HG03280 (cell line): ENCODE data around the gene CYP1A2.
"Not testable (repeated sequence)": the region's sequence is repeated elsewhere in the genome, so short reads cannot be mapped to it uniquely, and the experiment has no call there.

Source experiments
- ATAC-seq: cut with Tn5 transposase; IDR thresholded peaks from one replicate; pipeline ENCODE4 v1.9.1; 2021; ENCODE audit warnings: mild to moderate bottlenecking, moderate library complexity; ENCODE audit not compliant: unreplicated experiment

Gene CYP1A2, protein sequence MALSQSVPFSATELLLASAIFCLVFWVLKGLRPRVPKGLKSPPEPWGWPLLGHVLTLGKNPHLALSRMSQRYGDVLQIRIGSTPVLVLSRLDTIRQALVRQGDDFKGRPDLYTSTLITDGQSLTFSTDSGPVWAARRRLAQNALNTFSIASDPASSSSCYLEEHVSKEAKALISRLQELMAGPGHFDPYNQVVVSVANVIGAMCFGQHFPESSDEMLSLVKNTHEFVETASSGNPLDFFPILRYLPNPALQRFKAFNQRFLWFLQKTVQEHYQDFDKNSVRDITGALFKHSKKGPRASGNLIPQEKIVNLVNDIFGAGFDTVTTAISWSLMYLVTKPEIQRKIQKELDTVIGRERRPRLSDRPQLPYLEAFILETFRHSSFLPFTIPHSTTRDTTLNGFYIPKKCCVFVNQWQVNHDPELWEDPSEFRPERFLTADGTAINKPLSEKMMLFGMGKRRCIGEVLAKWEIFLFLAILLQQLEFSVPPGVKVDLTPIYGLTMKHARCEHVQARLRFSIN

DNA sequence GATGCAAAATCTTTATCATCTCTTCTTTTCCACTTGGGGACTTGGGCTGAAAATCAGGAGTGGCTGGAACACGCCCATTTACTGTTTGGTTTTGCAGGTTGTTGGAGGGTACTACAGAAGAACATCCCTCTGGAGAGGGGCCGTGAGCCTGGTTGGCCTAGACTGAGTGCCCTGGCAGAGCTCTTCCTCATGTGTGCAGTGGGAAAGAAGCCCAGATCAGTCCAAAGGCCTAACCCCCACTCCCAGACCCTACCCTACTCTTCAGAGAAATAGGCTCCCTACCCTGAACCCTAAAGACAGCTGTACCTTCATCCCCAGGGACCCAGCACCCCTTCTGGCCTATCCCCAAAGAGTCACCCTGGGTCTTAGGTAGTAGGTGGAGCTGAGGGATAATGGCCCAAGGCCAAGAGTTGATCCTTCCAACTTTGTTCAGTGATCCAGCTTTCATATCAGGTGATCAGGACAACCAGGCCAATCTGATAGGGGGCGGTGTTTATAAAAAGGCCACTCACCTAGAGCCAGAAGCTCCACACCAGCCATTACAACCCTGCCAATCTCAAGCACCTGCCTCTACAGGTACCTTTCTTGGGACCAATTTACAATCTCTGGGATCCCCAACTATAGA lies at the start of gene CYP1A2:
TSS of gene CYP1A2 (plus strand) at position 524 of the 625 bp plus-strand sequence. CDS start 894 bp downstream, outside the sequence.
- ATAC-seq: no peak

- no peak for ATAC-seq
Measured at GRCh38 chr15:74709011-74709410, 39.6 kb upstream of the CYP1A2 start.

DNA sequence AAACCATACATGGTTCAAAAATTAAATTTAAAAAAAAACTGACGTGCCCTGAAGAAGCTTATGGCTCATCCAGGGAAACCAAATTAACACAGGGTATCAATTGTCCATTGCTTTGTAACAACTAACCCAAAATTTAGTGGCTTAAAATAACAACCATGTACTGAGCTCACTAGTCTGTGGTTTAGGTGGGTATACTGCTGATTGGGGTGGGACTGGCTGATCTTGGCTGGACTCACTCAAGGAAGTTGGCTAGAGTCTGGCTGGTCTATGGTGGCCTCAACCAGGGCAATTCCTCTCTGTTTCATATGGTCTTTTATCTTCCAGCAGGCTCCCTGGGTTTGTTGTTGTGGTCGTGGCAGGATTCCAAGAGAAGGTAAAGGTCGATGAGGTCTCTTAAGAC lies 38.8 kb upstream of the CYP1A2 start:
- no peak for ATAC-seq

GRCh38 chr15:74710319-74711094 lies 38.1 kb upstream of the CYP1A2 start:
- no peak for ATAC-seq

DNA sequence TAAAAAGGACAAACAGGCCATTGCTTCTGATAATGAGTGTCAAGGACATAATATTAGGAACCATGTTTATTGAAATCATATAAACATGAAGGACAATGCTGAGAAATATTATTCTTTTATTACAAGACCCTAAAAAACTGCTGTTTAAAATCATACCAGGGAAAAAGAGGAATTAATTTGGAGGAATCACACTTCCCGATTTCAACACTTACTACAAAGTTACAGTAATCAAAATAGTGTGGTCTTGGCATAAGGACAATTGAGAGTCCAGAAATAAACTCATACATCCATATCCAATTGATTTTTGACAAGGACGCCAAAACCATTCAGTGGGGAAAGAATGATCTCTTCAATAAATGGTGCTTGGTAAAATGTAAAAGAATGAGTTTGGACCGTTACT lies 36.3 kb upstream of the CYP1A2 start:
- ATAC-seq: no peak

DNA sequence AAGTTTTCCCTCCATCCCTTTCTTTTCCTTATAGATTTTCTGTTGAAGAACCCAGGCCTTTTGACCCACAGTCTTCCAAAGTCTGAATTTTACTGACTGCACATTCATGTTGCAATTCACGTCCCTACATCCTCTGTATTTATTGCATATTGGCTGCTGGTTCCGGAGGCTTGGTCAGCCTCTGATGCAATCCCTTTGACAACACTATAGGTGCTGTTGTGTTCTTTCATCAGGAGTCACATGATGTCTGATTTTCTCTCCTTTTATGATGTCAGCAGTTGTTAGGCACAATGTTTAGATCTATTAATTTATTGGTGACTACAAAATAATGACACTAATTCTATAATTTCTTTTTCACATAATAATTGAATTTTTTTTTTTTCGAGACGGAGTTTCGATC lies 32.0 kb upstream of the CYP1A2 start:
- ATAC-seq: no peak

DNA sequence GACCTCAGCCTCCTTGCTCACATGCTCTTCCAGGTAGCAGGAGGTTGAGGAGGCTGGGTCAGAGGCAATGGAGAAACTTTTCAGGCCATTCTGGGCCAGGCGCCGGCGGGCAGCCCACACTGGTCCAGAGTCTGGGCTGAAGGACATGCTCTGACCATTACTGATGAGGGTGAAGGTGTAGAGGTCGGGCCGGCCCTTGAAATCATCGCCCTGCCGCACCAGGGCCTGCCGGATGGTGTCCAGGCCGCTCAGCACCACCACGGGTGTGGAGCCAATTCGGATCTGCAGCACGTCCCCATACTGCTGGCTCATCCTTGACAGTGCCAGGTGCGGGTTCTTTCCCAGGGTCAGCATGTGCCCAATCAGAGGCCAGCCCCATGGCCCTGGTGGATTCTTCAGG lies 26.1 kb upstream of the CYP1A2 start:
- ATAC-seq: no peak

DNA sequence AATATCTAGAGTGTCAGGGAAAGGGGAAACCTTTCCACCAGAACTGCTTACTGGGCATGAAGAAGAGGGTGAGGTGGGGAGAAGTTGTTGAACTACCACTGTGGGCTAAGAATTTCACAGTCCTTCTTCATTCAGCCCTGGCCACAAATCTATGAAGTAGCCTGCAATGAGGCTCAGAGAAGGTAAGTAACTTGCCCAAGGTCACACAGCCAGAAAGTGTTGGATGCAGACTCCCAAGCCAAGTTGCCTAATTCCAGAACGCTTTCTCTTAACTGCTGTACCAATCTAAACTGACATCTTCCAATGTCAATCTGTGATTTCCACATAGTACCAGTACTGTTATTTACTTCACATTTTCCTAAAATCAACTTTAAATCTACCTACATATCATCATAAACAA lies 25.5 kb upstream of the CYP1A2 start:
- ATAC-seq: no peak

DNA sequence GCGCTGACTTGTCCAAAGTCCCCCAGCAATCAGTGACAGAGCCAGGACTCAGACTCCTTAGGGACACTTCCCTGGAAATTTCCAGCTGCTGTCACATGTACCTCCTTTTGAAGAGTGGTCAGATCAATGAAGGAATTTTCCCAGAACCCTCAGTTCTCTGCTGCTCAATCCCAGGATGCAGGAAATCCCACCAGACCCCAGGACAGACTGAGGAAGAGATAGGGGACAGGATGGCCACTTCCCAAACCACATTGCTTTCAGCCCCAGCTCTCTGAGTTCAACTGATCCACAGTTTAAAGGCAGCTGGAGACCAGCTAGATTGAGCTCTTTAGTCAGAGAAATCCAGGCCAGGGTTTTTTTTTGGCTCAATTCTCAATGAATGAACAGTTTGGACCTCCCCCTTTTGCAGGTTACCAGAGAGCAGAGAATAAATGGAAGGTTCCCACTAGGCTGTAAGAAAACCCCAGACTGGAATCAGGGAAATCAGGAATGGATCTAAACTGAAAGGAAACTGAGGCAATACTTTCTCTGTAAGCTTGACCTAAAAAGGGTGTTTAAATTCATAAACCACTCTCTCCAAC lies 24.8 kb upstream of the CYP1A2 start:
- ATAC-seq: no peak

DNA sequence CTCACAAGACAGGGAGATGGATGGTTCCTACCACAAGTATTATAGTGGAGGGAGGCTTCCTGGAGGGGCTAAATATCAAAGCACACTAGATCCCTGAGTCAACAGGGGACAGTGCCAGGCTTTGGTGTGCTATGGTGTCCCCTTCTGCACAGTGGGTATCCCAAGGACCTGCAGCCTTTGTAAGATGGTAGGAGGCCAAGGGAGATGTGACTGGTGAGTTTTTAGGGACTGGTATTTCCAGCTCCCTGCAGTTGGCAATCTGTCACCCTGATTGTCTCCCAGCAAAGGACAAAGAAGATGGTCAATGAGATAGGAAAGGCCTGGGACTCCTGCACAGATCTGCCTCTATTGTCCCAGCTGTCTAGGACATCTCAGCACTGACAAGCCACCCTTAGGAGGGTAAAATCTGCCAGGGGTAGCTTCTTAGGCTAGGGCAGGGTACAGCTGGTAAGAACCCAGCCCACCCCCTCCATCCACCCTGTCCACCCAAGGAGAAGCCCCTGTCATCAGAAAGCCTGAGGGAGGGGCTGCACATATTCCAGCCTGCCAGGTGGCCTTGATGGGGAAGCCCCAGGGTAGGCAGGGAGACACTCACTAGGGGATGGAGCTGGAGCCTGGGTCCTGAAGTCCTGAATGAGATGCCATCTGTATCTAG lies 23.9 kb upstream of the CYP1A2 start:
- no peak for ATAC-seq

DNA sequence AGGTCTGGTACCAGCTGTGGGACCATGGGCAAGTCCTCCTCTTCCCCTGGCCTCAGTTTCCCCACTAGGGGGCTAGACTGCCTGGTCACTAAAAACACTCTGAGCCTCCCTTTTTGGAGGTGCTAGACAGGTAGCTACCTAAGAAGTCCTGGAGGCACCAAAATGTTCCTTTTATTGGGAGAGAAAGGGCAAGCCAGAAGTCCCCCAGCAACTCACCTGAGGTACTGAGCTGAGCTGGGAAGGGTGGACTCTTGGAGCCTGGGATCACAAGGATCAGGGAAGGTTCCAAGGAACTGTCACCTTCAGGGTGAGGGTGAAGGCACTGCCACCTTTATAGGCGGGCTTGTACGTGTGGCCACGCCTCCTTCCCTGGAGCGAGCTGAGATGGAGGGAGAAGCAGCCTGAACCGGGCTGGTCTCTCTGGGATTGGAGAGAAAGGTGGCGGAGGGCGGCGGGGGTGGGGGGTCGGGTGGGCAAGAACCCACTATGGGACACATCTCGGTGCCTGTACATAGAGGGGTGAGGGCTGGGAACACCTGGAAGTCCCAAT lies 23.3 kb upstream of the CYP1A2 start, which contains the start of gene CYP1A1:
TSS of gene CYP1A1 (minus strand) at position 304 of the 550 bp plus-strand sequence. CDS start 2,431 bp downstream, outside the sequence.
- no peak for ATAC-seq

DNA sequence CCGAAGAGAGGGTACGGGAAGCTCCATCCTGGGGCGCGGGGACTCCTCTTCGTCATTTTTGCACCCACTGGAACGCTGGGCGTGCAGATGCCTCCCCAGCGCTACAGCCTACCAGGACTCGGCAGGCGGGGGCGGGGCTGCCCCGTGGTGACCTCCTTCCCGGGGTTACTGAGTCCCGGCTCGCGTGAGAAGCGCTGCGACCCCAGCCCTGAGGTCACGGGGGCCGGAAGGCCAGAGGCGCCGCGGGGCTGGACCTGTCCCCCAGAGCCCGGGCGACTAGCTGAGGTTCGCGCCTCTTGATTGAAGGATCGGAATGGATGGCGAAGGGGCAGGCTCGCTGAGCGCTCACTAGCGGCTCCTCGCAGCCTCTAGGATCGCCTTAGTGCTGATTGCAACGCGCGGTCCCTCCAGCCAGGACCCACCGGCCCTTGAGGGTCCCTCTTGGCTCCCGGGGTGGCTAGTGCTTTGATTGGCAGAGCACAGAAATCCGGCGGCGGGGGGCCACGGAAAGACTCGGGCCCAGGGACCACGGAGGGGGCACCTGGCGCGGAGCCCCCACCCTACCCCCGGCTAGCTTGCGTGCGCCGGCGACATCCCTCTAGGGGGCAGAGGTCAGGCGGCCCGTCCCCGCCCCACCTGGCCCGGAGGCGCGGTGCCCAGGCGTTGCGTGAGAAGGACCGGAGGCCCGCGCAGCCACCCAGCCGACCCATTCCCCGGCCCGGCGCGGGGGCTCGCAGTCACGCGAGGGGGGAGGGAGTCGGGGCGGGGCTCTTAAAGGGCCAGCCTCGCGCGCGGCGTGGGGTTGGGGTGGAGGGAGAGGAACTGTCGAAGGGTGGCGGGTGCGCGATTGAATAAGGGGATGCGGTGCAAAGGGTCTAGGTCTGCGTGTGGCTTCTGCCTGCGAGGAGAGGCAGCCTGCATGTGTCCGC lies 22.5 kb upstream of the CYP1A2 start:
- no peak for ATAC-seq

GRCh38 chr15:74726774-74727164 lies 21.9 kb upstream of the CYP1A2 start:
- ATAC-seq: no peak

GRCh38 chr15:74727727-74728126 lies 20.9 kb upstream of the CYP1A2 start:
- ATAC-seq: no peak

DNA sequence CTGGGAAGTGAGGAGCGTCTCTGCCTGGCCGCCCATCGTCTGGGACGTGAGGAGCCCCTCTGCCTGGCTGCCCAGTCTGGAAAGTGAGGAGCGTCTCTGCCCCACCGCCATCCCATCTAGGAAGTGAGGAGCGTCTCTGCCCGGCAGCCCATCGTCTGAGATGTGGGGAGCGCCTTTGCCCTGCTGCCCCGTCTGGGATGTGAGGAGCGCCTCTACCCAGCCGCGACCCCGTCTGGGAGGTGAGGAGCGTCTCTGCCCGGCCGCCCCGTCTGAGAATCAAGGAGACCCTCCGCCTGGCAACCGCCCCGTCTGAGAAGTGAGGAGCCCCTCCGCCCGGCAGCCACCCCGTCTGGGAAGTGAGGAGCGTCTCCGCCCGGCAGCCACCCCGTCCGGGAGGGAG lies 19.9 kb upstream of the CYP1A2 start:
- not testable (repeated sequence) for ATAC-seq

DNA sequence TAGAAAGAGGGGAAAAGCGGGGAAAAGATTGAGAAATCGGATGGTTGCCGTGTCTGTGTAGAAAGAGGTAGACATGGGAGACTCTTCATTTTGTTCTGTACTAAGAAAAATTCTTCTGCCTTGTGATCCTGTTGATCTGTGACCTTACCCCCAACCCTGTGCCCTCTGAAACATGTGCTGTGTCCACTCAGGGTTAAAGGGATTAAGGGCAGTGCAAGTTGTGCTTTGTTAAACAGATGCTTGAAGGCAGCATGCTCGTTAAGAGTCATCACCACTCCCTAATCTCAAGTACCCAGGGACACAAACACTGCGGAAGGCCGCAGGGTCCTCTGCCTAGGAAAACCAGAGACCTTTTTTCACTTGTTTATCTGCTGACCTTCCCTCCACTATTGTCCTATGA lies 19.3 kb upstream of the CYP1A2 start:
- ATAC-seq: not testable (repeated sequence)

GRCh38 chr15:74730619-74731316 lies 17.9 kb upstream of the CYP1A2 start:
- no peak for ATAC-seq

DNA sequence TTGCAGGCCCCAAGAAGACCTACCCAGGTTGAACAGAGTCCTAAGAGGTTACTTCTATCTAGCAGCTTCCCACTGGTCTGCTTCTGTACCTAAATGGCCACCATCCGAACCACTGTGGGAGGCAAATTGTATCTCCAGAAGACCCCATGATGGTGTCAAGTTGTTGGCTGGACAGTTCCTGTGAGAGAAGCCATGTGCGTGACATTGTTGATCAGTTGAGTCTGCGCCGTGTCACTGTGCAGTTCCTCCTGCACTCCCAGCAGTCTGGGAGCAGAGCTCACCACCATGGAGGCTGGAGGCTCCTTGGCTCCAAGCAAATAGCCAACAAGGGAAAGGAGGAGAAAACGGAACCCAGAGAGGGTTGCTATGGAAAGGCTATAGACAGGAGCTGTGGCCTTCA lies 15.8 kb upstream of the CYP1A2 start:
- no peak for ATAC-seq
